GM18870 (cell line): ENCODE results near the gene CCDC74B.
A peak's percentile ranks its signal among the peaks of the same experiment; 100 is the strongest.
"Not testable (repeated sequence)": the region's sequence is repeated elsewhere in the genome, so short reads cannot be mapped to it uniquely, and the experiment has no call there.

ENCODE experiments used
- ATAC-seq: cut with Tn5 transposase; IDR thresholded peaks from one replicate; pipeline ENCODE4 v1.9.1; 2021; ENCODE audit warnings: moderate library complexity; ENCODE audit not compliant: unreplicated experiment

CCDC74B gene

GRCh38 chr2:130166611-130167010, 21.7 kb upstream of the CCDC74B start:
- not testable (repeated sequence) for ATAC-seq

- ATAC-seq: no peak
Measured at GRCh38 chr2:130165293-130166016, 20.5 kb upstream of the CCDC74B start.

- ATAC-seq: no peak
Measured at GRCh38 chr2:130162968-130163367, 18.1 kb upstream of the CCDC74B start.

- not testable (repeated sequence) for ATAC-seq
Measured at GRCh38 chr2:130162486-130162885, 17.6 kb upstream of the CCDC74B start.

GRCh38 chr2:130160838-130161705, 16.2 kb upstream of the CCDC74B start:
- not testable (repeated sequence) for ATAC-seq

- no peak for ATAC-seq
Measured at GRCh38 chr2:130160131-130160530, 15.2 kb upstream of the CCDC74B start.

GRCh38 chr2:130159376-130159775, 14.5 kb upstream of the CCDC74B start:
- ATAC-seq: not testable (repeated sequence)

GRCh38 chr2:130158631-130159030, 13.7 kb upstream of the CCDC74B start:
- ATAC-seq: no peak

- ATAC-seq: peak; percentile 91
Measured at GRCh38 chr2:130157825-130158514, 13.1 kb upstream of the CCDC74B start.

GRCh38 chr2:130157354-130157753, 12.4 kb upstream of the CCDC74B start:
- ATAC-seq: peak; percentile 30

- no peak for ATAC-seq
Measured at GRCh38 chr2:130156624-130157004, 11.7 kb upstream of the CCDC74B start.

- ATAC-seq: not testable (repeated sequence)
Measured at GRCh38 chr2:130155956-130156623, 11.2 kb upstream of the CCDC74B start.

GRCh38 chr2:130154773-130155765, 10.2 kb upstream of the CCDC74B start:
- no peak for ATAC-seq

- not testable (repeated sequence) for ATAC-seq
Measured at GRCh38 chr2:130154423-130154770, 9.5 kb upstream of the CCDC74B start.

GRCh38 chr2:130153721-130154422, 9.0 kb upstream of the CCDC74B start:
- ATAC-seq: not testable (repeated sequence)

GRCh38 chr2:130152816-130153595, 8.1 kb upstream of the CCDC74B start:
- no peak for ATAC-seq

GRCh38 chr2:130152136-130152815, 7.4 kb upstream of the CCDC74B start:
- not testable (repeated sequence) for ATAC-seq

GRCh38 chr2:130151145-130151512, 6.2 kb upstream of the CCDC74B start:
- ATAC-seq: not testable (repeated sequence)
